Caki2 (cell line): ENCODE data around the gene PWWP2B. TPM values are rescaled to one million over a fixed set of nuclear protein-coding genes. Genes with fewer than 3 reads are reported as not detected.
A peak's percentile ranks its signal among the peaks of the same experiment; 100 is the strongest.

Experiments used
- DNase-seq: peaks from one replicate; pipeline ENCODE4 v3.0.0-alpha.2; 2015; ENCODE audit warnings: low read depth
- in situ Hi-C: cut with HindIII; loops from 2 replicates; pipeline ENCODE4 v1.10.0; 2016; ENCODE audit warnings: low sequenced_read_pairs, low pct_unique_long_range_greater_than_20kb, mixed read lengths
- total RNA-seq: library from RNA; depleted of rRNA; stranded (reverse); fragments of >200 nt; shearing (Covaris generic); gene quantifications from 2 replicates; pipeline ENCODE4 v1.2.3, GENCODE V29; 2014; ENCODE audit warnings: low replicate concordance

PWWP2B gene
- total RNA-seq, 1 experiment from 2014 or later, result 14.8 TPM

- no peak for DNase-seq
- in situ Hi-C loops, result no loop called here
Observed at GRCh38 chr10:132390170-132390920, 6.7 kb upstream of the PWWP2B start.

GRCh38 chr10:132390921-132391675 is 5.9 kb upstream of the PWWP2B start:
- no peak for DNase-seq
- in situ Hi-C loops, result no loop called here

GRCh38 chr10:132391676-132392020 is 5.4 kb upstream of the PWWP2B start:
- no peak for DNase-seq
- in situ Hi-C loops, result no loop called here

GRCh38 chr10:132392184-132392800 is 4.7 kb upstream of the PWWP2B start:
- no peak for DNase-seq
- in situ Hi-C loops, result no loop called here

- no peak for DNase-seq
- in situ Hi-C loops, result no loop called here
Observed at GRCh38 chr10:132392811-132393694, 3.9 kb upstream of the PWWP2B start.

GRCh38 chr10:132393695-132394181 is 3.3 kb upstream of the PWWP2B start:
- in situ Hi-C loops, result no loop called here
- DNase-seq, result no peak

- DNase-seq, result no peak
- in situ Hi-C loops, result no loop called here
Observed at GRCh38 chr10:132394201-132394811, 2.7 kb upstream of the PWWP2B start.

- in situ Hi-C loops, result no loop called here
- DNase-seq, result no peak
Observed at GRCh38 chr10:132394936-132395703, 1.9 kb upstream of the PWWP2B start.

- in situ Hi-C loops, result no loop called here
Observed at GRCh38 chr10:132395704-132396493, 1.1 kb upstream of the PWWP2B start.

GRCh38 chr10:132396494-132397035 is 435 bp upstream of the PWWP2B start:
- in situ Hi-C loops, result no loop called here
- no peak for DNase-seq

More at GRCh38 chr10:132395704-132396493, 1.1 kb upstream of the PWWP2B start:
- no peak for DNase-seq

GRCh38 chr10:132397671-132398565 is 918 bp downstream of the PWWP2B start:
- peak; percentile 30 for DNase-seq
- in situ Hi-C loops, result no loop called here

GRCh38 chr10:132398566-132398991 is 1.6 kb downstream of the PWWP2B start:
- no peak for DNase-seq
- in situ Hi-C loops, result no loop called here

GRCh38 chr10:132399117-132400035 is 2.4 kb downstream of the PWWP2B start:
- DNase-seq, result no peak
- in situ Hi-C loops, result no loop called here

GRCh38 chr10:132400041-132400546 is 3.1 kb downstream of the PWWP2B start:
- DNase-seq, result no peak
- in situ Hi-C loops, result no loop called here
